GM23338 (cell line): ENCODE data around the gene ACCS. TPM values are rescaled to one million over a fixed set of nuclear protein-coding genes. Genes with fewer than 3 reads are reported as not detected.

ENCODE experiments used
- ATAC-seq: fragments of 200-7000 bp; cut with Tn5 transposase; 3 replicates; pipeline ENCODE4 v1.9.1; 2020
- DNase-seq: peaks from one replicate; pipeline ENCODE4 v3.0.0-alpha.2; 2015; ENCODE audit warnings: low spot score
- H2AFZ ChIP-seq: fragments of 200-600 bp; sonication (generic); 2 replicates; pipeline ENCODE4 v1.8.0; 2016; ENCODE audit warnings: antibody characterized with exemption, mild to moderate bottlenecking, moderate library complexity
- H3F3A ChIP-seq: fragments of 200-600 bp; sonication (generic); replicated peaks from 2 replicates; pipeline ENCODE4 v1.8.0; 2017; ENCODE audit warnings: antibody characterized with exemption, mixed run types, low read depth
- H3K27ac ChIP-seq: fragments of 200-600 bp; sonication (generic); 2 replicates; pipeline ENCODE4 v1.6.1; 2016; ENCODE audit warnings: low read depth
- H3K27me3 ChIP-seq: fragments of 200-600 bp; sonication (generic); 2 replicates; pipeline ENCODE4 v1.8.0; 2016; ENCODE audit warnings: mild to moderate bottlenecking, mixed run types, moderate library complexity; ENCODE audit not compliant: insufficient read depth
- H3K36me3 ChIP-seq: fragments of 200-600 bp; sonication (generic); 2 replicates; pipeline ENCODE4 v1.8.0; 2016; ENCODE audit warnings: mild to moderate bottlenecking; ENCODE audit not compliant: insufficient read depth
- H3K4me1 ChIP-seq: fragments of 200-600 bp; sonication (generic); 2 replicates; pipeline ENCODE4 v1.8.0; 2016; ENCODE audit warnings: mild to moderate bottlenecking, moderate library complexity; ENCODE audit not compliant: insufficient read depth
- H3K4me2 ChIP-seq: fragments of 200-600 bp; sonication (generic); 2 replicates; pipeline ENCODE4 v1.7.1; 2017; ENCODE audit warnings: mixed run types
- H3K4me3 ChIP-seq: fragments of 200-600 bp; sonication (generic); 2 replicates; pipeline ENCODE4 v1.6.1; 2016; ENCODE audit warnings: mixed run types
- H3K79me2 ChIP-seq: fragments of 200-600 bp; sonication (generic); replicated peaks from 2 replicates; pipeline ENCODE4 v1.8.0; 2017; ENCODE audit warnings: mild to moderate bottlenecking; ENCODE audit not compliant: insufficient read depth
- H3K9me2 ChIP-seq: fragments of 200-600 bp; sonication (generic); 2 replicates; pipeline ENCODE4 v1.8.0; 2017; ENCODE audit not compliant: insufficient read depth
- H4K20me1 ChIP-seq: fragments of 200-600 bp; sonication (generic); replicated peaks from 2 replicates; pipeline ENCODE4 v1.8.0; 2017; ENCODE audit warnings: mild to moderate bottlenecking; ENCODE audit not compliant: insufficient read depth
- H3K27ac Mint-ChIP-seq: 2 replicates; pipeline ENCODE4 v1.8.0; 2020; ENCODE audit warnings: inconsistent platforms, mild to moderate bottlenecking, moderate library complexity, mixed read lengths
- H3K27me3 Mint-ChIP-seq: 3 replicates; pipeline ENCODE4 v1.8.0; 2022; ENCODE audit warnings: low read depth, mild to moderate bottlenecking, moderate library complexity, mixed read lengths, inconsistent platforms; ENCODE audit not compliant: insufficient read depth, poor library complexity
- H3K36me3 Mint-ChIP-seq: 3 replicates; pipeline ENCODE4 v1.8.0; 2021; ENCODE audit warnings: low read depth, mild to moderate bottlenecking, inconsistent platforms, moderate library complexity, mixed read lengths
- H3K4me1 Mint-ChIP-seq: 3 replicates; pipeline ENCODE4 v1.8.0; 2020; ENCODE audit warnings: mild to moderate bottlenecking, inconsistent platforms, mixed read lengths
- H3K4me3 Mint-ChIP-seq: 3 replicates; pipeline ENCODE4 v1.8.0; 2021; ENCODE audit warnings: moderate library complexity, mild to moderate bottlenecking, inconsistent platforms, mixed read lengths
- H3K9me3 Mint-ChIP-seq: 3 replicates; pipeline ENCODE4 v1.8.0; 2020; ENCODE audit warnings: moderate library complexity, mild to moderate bottlenecking, inconsistent platforms, mixed read lengths
- CREB1 ChIP-seq: fragments of 250-450 bp; sonication (Bioruptor Pico); IDR thresholded peaks from 2 replicates; pipeline ENCODE4 v1.5.0; 2020; ENCODE audit warnings: low read depth, mild to moderate bottlenecking, moderate library complexity
- EZH2 ChIP-seq: fragments of 200-600 bp; sonication (generic); IDR thresholded peaks from one replicate; pipeline ENCODE4 v1.8.0; 2017; ENCODE audit warnings: antibody characterized with exemption, mild to moderate bottlenecking, low read depth; ENCODE audit not compliant: unreplicated experiment
- NANOG ChIP-seq: IDR thresholded peaks from 2 replicates; pipeline ENCODE4 v1.6.1; 2016; ENCODE audit warnings: antibody characterized with exemption, borderline replicate concordance
- POLR2AphosphoS5 ChIP-seq: IDR thresholded peaks from 2 replicates; pipeline ENCODE4 v1.6.1; 2016; ENCODE audit warnings: antibody characterized with exemption, low read depth
- ZNF114 ChIP-seq: fragments of 250-450 bp; sonication (Bioruptor Pico); IDR thresholded peaks from 2 replicates; pipeline ENCODE4 v1.5.0; 2020; ENCODE audit warnings: mild to moderate bottlenecking, moderate library complexity
- polyA plus RNA-seq: library from polyadenylated mRNA; unstranded; fragments of >200 nt; fragmentation: Nextera tagmentation; extraction: Ambion mirVana; gene quantifications from 2 replicates; pipeline ENCODE4 v1.2.1, GENCODE V29; 2016
- total RNA-seq: library from RNA; depleted of rRNA; stranded (reverse); fragments of >200 nt; shearing (Covaris generic); gene quantifications from 2 replicates; pipeline ENCODE4 v1.2.3, GENCODE V29; 2014
- TF ChIP-seq, protein P1 (sequence below), 2 experiments: fragments of 200-600 bp in 1 of 2; sonication (generic) in 1 of 2; conservative IDR thresholded peaks; 2 replicates each; pipeline versions ENCODE4 v1.5.1 to v1.6.1; 2016 to 2017; ENCODE audit warnings: antibody characterized with exemption in 2 of 2, low read depth in 2 of 2, mild to moderate bottlenecking in 2 of 2, moderate library complexity in 1 of 2
- TF ChIP-seq, protein P2 (sequence below): fragments of 250-450 bp; sonication (Bioruptor Pico); IDR thresholded peaks from 2 replicates; pipeline ENCODE4 v1.5.0; 2020; ENCODE audit warnings: mild to moderate bottlenecking, moderate library complexity

The ACCS gene
- total and polyA plus RNA-seq, 2 experiments from 2014 or later, result 3.6 to 6.6 TPM

DNA sequence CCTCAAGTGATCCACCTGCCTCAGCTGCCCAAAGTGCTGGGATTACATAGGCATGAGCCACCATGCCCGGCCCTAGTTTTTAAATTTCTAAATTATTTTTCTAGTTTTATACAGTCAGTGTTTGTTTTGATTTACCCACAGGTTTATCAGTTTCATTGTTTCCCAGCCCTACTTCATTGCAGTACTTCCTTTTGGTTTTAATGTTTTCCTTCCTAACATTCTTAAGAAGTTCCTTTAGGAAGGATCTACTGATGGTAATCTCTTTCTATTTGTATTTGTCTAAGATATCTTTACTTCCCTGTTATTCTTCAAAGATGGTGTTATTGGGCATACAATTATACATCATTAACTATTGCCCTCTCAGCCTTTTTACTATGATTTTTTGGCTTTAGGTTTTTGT lies 24.5 kb downstream of the ACCS start:
- TF ChIP-seq NANOG, result no peak
- TF ChIP-seq POLR2AphosphoS5, result no peak
- no peak for TF ChIP-seq EZH2
- no peak for TF ChIP-seq CREB1 (CRISPR knock-in tag)
- no peak for TF ChIP-seq ZNF114
- no peak overlapping the region for H3K27ac ChIP-seq
- no peaks in the 10 kb centered on the region for H3K79me2 ChIP-seq
- H3F3A ChIP-seq, result no peaks in the 10 kb centered on the region
- no peak overlapping the region for H2AFZ ChIP-seq
- peaks cover 6% of the 10 kb centered on the region for H3K27me3 Mint-ChIP-seq
- peaks cover 22% of the 10 kb centered on the region for H3K9me3 Mint-ChIP-seq
- DNase-seq (no peak), ATAC-seq (no peak)
- H3K36me3 ChIP-seq, result no peaks in the 10 kb centered on the region
- H3K4me1 ChIP-seq, result no peaks in the 10 kb centered on the region
- H3K27me3 ChIP-seq, result no peaks in the 10 kb centered on the region
- H3K4me3 Mint-ChIP-seq, result no peak overlapping the region
- H3K9me2 ChIP-seq, result peaks cover 4% of the 10 kb centered on the region; the same call in 1 of the 2 replicates
- no peak overlapping the region for H3K4me2 ChIP-seq
- no peaks in the 10 kb centered on the region; the same call in 2 of the 3 replicates for H3K4me1 Mint-ChIP-seq
- no peak overlapping the region for H3K27ac Mint-ChIP-seq
- H4K20me1 ChIP-seq, result no peaks in the 10 kb centered on the region
- no peak overlapping the region for H3K4me3 ChIP-seq
- H3K36me3 Mint-ChIP-seq, result peaks cover 23% of the 10 kb centered on the region

DNA sequence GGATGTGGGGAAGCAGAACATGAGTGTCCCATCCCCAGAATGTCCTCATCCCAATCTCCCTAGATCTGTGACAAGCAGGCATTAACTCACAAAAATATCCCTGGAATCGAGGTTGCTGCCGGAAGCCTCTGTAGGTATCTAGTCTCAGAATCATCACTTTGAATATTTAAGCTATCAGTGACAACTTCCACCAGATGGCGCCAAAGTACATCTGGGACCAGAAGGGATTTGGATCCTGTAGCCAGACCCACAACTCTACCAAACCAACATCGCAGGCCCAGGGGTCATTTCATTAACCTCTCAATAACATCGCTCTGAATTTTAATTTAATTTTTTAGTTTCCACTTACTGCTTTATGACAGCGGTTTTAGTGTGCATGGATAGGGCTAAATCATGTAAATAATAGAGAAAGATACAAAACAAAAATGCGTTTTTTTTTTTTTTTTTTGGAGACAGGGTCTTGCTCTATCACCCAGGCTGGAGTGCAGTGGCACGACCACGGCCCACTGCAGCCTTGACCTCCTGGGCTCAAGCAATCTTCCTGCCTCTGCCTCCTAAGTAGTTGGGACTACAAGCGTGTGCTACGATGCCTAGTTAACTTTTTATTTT lies 28.3 kb downstream of the ACCS start:
- H3K36me3 ChIP-seq, result no peaks in the 10 kb centered on the region
- no peaks in the 10 kb centered on the region for H3K9me2 ChIP-seq
- no peaks in the 10 kb centered on the region for H3K27me3 ChIP-seq
- H3K9me3 Mint-ChIP-seq, result peaks cover 5% of the 10 kb centered on the region
- H3K4me3 ChIP-seq, result no peak overlapping the region
- 0 out of 2 replicates have a peak, but pooled peaks cover 7% of the 10 kb centered on the region for H3K4me1 ChIP-seq
- peaks cover 5% of the 10 kb centered on the region; the same call in 2 of the 3 replicates for H3K4me1 Mint-ChIP-seq
- peak; percentile 96 for DNase-seq
- no peak overlapping the region for H3K27ac ChIP-seq
- TF ChIP-seq, protein P1, sequence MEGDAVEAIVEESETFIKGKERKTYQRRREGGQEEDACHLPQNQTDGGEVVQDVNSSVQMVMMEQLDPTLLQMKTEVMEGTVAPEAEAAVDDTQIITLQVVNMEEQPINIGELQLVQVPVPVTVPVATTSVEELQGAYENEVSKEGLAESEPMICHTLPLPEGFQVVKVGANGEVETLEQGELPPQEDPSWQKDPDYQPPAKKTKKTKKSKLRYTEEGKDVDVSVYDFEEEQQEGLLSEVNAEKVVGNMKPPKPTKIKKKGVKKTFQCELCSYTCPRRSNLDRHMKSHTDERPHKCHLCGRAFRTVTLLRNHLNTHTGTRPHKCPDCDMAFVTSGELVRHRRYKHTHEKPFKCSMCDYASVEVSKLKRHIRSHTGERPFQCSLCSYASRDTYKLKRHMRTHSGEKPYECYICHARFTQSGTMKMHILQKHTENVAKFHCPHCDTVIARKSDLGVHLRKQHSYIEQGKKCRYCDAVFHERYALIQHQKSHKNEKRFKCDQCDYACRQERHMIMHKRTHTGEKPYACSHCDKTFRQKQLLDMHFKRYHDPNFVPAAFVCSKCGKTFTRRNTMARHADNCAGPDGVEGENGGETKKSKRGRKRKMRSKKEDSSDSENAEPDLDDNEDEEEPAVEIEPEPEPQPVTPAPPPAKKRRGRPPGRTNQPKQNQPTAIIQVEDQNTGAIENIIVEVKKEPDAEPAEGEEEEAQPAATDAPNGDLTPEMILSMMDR (conservative IDR thresholded peaks at IDR 0.05; ENCODE audit: low read depth in 2 of 2), result peak; percentile 81 to 88
- no peak for TF ChIP-seq ZNF114
- TF ChIP-seq, protein P2, sequence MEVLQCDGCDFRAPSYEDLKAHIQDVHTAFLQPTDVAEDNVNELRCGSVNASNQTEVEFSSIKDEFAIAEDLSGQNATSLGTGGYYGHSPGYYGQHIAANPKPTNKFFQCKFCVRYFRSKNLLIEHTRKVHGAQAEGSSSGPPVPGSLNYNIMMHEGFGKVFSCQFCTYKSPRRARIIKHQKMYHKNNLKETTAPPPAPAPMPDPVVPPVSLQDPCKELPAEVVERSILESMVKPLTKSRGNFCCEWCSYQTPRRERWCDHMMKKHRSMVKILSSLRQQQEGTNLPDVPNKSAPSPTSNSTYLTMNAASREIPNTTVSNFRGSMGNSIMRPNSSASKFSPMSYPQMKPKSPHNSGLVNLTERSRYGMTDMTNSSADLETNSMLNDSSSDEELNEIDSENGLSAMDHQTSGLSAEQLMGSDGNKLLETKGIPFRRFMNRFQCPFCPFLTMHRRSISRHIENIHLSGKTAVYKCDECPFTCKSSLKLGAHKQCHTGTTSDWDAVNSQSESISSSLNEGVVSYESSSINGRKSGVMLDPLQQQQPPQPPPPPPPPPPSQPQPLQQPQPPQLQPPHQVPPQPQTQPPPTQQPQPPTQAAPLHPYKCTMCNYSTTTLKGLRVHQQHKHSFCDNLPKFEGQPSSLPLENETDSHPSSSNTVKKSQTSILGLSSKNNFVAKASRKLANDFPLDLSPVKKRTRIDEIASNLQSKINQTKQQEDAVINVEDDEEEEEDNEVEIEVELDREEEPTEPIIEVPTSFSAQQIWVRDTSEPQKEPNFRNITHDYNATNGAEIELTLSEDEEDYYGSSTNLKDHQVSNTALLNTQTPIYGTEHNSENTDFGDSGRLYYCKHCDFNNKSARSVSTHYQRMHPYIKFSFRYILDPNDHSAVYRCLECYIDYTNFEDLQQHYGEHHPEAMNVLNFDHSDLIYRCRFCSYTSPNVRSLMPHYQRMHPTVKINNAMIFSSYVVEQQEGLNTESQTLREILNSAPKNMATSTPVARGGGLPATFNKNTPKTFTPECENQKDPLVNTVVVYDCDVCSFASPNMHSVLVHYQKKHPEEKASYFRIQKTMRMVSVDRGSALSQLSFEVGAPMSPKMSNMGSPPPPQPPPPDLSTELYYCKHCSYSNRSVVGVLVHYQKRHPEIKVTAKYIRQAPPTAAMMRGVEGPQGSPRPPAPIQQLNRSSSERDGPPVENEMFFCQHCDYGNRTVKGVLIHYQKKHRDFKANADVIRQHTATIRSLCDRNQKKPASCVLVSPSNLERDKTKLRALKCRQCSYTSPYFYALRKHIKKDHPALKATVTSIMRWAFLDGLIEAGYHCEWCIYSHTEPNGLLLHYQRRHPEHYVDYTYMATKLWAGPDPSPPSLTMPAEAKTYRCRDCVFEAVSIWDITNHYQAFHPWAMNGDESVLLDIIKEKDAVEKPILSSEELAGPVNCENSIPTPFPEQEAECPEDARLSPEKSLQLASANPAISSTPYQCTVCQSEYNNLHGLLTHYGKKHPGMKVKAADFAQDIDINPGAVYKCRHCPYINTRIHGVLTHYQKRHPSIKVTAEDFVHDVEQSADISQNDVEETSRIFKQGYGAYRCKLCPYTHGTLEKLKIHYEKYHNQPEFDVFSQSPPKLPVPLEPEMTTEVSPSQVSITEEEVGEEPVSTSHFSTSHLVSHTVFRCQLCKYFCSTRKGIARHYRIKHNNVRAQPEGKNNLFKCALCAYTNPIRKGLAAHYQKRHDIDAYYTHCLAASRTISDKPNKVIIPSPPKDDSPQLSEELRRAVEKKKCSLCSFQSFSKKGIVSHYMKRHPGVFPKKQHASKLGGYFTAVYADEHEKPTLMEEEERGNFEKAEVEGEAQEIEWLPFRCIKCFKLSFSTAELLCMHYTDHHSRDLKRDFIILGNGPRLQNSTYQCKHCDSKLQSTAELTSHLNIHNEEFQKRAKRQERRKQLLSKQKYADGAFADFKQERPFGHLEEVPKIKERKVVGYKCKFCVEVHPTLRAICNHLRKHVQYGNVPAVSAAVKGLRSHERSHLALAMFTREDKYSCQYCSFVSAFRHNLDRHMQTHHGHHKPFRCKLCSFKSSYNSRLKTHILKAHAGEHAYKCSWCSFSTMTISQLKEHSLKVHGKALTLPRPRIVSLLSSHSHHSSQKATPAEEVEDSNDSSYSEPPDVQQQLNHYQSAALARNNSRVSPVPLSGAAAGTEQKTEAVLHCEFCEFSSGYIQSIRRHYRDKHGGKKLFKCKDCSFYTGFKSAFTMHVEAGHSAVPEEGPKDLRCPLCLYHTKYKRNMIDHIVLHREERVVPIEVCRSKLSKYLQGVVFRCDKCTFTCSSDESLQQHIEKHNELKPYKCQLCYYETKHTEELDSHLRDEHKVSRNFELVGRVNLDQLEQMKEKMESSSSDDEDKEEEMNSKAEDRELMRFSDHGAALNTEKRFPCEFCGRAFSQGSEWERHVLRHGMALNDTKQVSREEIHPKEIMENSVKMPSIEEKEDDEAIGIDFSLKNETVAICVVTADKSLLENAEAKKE (CRISPR knock-in tag), result no peak
- ATAC-seq, result peak; percentile 51
- no peak overlapping the region for H3K4me2 ChIP-seq
- H2AFZ ChIP-seq, result no peak overlapping the region
- H4K20me1 ChIP-seq, result peaks cover 6% of the 10 kb centered on the region
- H3K27ac Mint-ChIP-seq, result no peak overlapping the region
- peaks cover 10% of the 10 kb centered on the region for H3K27me3 Mint-ChIP-seq
- 0 out of 3 replicates have a peak overlapping the region, but pooled peaks have one; percentile 42 for H3K4me3 Mint-ChIP-seq
- H3K36me3 Mint-ChIP-seq, result peaks cover 6% of the 10 kb centered on the region; the same call in 2 of the 3 replicates
- H3F3A ChIP-seq, result no peaks in the 10 kb centered on the region
- peaks cover 23% of the 10 kb centered on the region for H3K79me2 ChIP-seq
